ENCODE data around the gene SETD1B. TPM values are rescaled to one million over a fixed set of nuclear protein-coding genes. Genes with fewer than 3 reads are reported as not detected.
"Not testable (repeated sequence)": the region's sequence is repeated elsewhere in the genome, so short reads cannot be mapped to it uniquely, and the experiment has no call there.

SETD1B gene
- total RNA-seq, 2 experiments from 2014 or later, result 33.7 to 35.9 TPM

DNA sequence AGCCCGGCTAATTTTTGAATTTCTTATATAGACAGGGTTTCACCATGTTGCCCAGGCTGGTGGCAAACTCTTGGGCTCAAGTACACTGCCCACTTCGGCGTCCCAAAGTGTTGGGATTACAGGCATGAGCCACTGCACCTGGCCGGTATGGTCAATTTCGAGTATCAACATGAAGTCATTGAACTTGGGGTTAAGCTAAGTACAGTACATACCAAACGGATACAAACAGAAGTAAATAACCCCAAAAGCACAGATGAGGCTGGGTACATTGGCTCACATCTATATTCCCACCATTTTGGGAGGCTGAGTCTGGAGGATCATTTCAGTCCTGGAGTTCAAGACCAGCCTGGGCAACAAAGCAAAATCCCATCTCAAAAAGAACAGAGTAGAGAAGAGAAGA is 71.8 kb downstream of the SETD1B start:
- no peaks in the 10 kb centered on the region for H3K4me1 Mint-ChIP-seq
- ATAC-seq, result no peak
- H3K36me3 Mint-ChIP-seq, result no peaks in the 10 kb centered on the region
- no peak for DNase-seq
- H3K27ac Mint-ChIP-seq, result no peak overlapping the region
- peaks cover 3% of the 10 kb centered on the region for H3K27me3 Mint-ChIP-seq
- H3K4me3 Mint-ChIP-seq, result no peak overlapping the region
- H3K9me3 Mint-ChIP-seq (ENCODE audit: low read depth), result no peaks in the 10 kb centered on the region
- CTCF ChIA-PET, result no interaction called here

DNA sequence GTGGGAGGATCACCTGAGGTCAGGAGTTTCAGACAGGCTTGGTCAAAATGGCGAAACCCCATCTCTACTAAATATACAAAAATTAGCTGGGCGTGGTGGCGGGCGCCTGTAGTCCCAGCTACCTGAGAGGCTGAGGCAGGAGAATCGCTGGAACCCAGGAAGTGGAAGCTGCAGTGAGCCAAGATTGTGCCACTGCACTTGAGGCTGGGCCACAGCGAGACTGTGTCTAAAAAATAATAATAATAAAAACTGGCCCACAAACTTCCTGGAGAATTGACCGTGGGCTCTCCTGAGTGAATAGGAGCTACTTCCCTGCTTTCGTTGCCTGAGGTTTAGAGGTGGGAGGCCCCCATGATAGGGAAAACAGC is 72.3 kb downstream of the SETD1B start:
- DNase-seq; CTCF ChIA-PET; ATAC-seq; H3K36me3 Mint-ChIP-seq; H3K9me3 Mint-ChIP-seq (ENCODE audit: low read depth); H3K27ac Mint-ChIP-seq; H3K4me1 Mint-ChIP-seq; H3K27me3 Mint-ChIP-seq; H3K4me3 Mint-ChIP-seq: not testable (repeated sequence)

Other genes starting within 250 kb of the SETD1B start
- gene KDM2B, start 223.0 kb upstream of the SETD1B start, total RNA-seq, result 10 to 100 TPM; 63.8 to 64.8 TPM
- gene ORAI1, start 177.5 kb upstream of the SETD1B start, total RNA-seq, result 10 to 100 TPM; 53.7 to 61.1 TPM
- 1 to 10 TPM in 1 of 2 experiments, under 1 TPM in 1; 0.54 to 1.2 TPM for gene MORN3, start 134.4 kb upstream of the SETD1B start, total RNA-seq
- gene TMEM120B, start 91.3 kb upstream of the SETD1B start, total RNA-seq, result 10 to 100 TPM in 1 of 2 experiments, 1 to 10 TPM in 1; 8.8 to 11.0 TPM
- gene RHOF, start 10.3 kb upstream of the SETD1B start, total RNA-seq, result 100 to 1,000 TPM; 114 to 137 TPM
- not detected for gene HPD, start 54.9 kb downstream of the SETD1B start, total RNA-seq
- gene PSMD9, start 84.8 kb downstream of the SETD1B start, total RNA-seq, result 10 to 100 TPM; 61.9 to 63.5 TPM
- gene CFAP251, start 114.6 kb downstream of the SETD1B start, total RNA-seq, result under 1 TPM; 0.21 to 0.35 TPM
- 1 to 10 TPM; 2.8 to 2.9 TPM for gene BCL7A, start 217.9 kb downstream of the SETD1B start, total RNA-seq